ENCODE measurements around the gene FLCN.

The FLCN gene

GRCh38 chr17:17213775-17214174, 23.2 kb downstream of the FLCN start:
- Histone ChIP-seq H3K27ac (ENCODE audit: low read depth, low read length) (no peak overlapping the region), H3K4me1 (ENCODE audit: control insufficient read depth in 1 of 2, insufficient read depth in 2 of 2, low read length in 2 of 2) (no peaks in the 10 kb centered on the region), H3K36me3 (ENCODE audit: control insufficient read depth in 1 of 2, insufficient read depth in 2 of 2, low read length in 2 of 2) (peaks cover 47 to 60% of the 10 kb centered on the region in 2 donors)

DNA sequence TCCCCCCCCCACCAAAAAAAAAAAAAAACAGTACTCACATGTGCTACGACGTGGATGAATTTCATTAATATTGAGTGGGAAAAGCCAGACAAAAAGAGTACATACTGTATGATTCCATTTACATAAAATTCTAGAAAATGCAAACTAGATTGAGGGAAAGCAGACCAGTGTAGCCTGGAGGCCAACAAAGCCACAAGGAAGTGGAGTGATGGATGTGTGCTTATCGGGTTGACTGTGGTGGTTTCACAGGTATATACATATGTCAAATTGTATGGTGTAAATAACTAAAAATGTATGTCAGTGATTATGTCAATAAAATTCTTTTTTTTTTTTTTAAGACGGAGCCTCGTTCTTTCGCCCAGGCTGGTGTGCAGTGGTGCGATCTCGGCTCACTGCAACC, 29.0 kb downstream of the FLCN start:
- no peaks in the 10 kb centered on the region for H3K9me3 ChIP-seq (ENCODE audit: control insufficient read depth in 1 of 2, low read length in 2 of 2)

More at GRCh38 chr17:17213775-17214174, 23.2 kb downstream of the FLCN start:
- Histone ChIP-seq H3K9ac (ENCODE audit: low read depth in 1 of 2, low read length in 2 of 2) (no peak overlapping the region), H3K9me3 (ENCODE audit: control insufficient read depth in 1 of 2, low read length in 2 of 2) (no peaks in the 10 kb centered on the region), H3K27me3 (ENCODE audit: control insufficient read depth in 1 of 2, insufficient read depth in 2 of 2, low read length in 2 of 2) (no peaks in the 10 kb centered on the region), H3K4me3 (ENCODE audit: low read depth in 1 of 2, low read length in 2 of 2) (no peak overlapping the region)

DNA sequence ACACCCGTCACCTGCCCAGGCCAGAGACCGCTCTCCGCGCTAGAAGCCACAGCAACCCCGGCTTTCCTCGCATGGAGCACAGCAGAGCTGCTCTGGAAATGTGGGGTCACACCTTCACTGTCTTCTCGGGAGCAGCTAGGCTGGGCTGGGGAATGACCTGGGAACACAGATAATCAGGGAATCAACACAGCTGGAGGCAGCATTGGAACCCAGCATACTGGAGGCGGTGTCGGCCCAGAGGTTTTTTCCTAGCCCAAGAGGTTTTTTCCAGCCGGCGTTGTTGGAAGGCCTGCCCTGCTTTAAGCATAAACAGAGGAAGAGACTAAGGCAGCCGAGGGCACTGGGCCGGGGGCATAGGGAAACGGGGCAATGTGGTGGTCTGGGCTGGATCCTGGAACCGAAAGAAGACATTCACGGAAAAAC, 30.0 kb downstream of the FLCN start:
- peaks cover 3 to 4% of the 10 kb centered on the region in 2 donors for H3K36me3 ChIP-seq (ENCODE audit: control insufficient read depth in 1 of 2, insufficient read depth in 2 of 2, low read length in 2 of 2)
- H3K27me3 ChIP-seq (ENCODE audit: control insufficient read depth in 1 of 2, insufficient read depth in 2 of 2, low read length in 2 of 2), result no peaks in the 10 kb centered on the region
- peak overlapping the region; percentile 69 to 72 for H3K4me3 ChIP-seq (ENCODE audit: low read depth in 1 of 2, low read length in 2 of 2)
- peaks cover 20 to 30% of the 10 kb centered on the region in 2 donors for H3K4me1 ChIP-seq (ENCODE audit: control insufficient read depth in 1 of 2, insufficient read depth in 2 of 2, low read length in 2 of 2)
- H3K9ac ChIP-seq (ENCODE audit: low read depth in 1 of 2, low read length in 2 of 2), result peak overlapping the region in 1 of 2 donors; percentile 25
- peak overlapping the region; percentile 62 for H3K27ac ChIP-seq (ENCODE audit: low read depth, low read length)
- H3K9me3 ChIP-seq (ENCODE audit: control insufficient read depth in 1 of 2, low read length in 2 of 2), result no peaks in the 10 kb centered on the region

More for the DNA sequence above, 29.0 kb downstream of the FLCN start:
- Histone ChIP-seq H3K27me3 (ENCODE audit: control insufficient read depth in 1 of 2, insufficient read depth in 2 of 2, low read length in 2 of 2) (no peaks in the 10 kb centered on the region), H3K4me3 (ENCODE audit: low read depth in 1 of 2, low read length in 2 of 2) (no peak overlapping the region), H3K36me3 (ENCODE audit: control insufficient read depth in 1 of 2, insufficient read depth in 2 of 2, low read length in 2 of 2) (peaks cover 6 to 8% of the 10 kb centered on the region in 2 donors), H3K4me1 (ENCODE audit: control insufficient read depth in 1 of 2, insufficient read depth in 2 of 2, low read length in 2 of 2) (peaks cover 20 to 30% of the 10 kb centered on the region in 2 donors), H3K9ac (ENCODE audit: low read depth in 1 of 2, low read length in 2 of 2) (no peak overlapping the region), H3K27ac (ENCODE audit: low read depth, low read length) (no peak overlapping the region)

- Histone ChIP-seq H3K9ac (ENCODE audit: low read depth in 1 of 2, low read length in 2 of 2) (peak within 1 kb of the TSS; percentile 63 to 65), H3K9me3 (ENCODE audit: control insufficient read depth in 1 of 2, low read length in 2 of 2) (no peaks in the 10 kb centered on the region), H3K27ac (ENCODE audit: low read depth, low read length) (peak within 1 kb of the TSS; percentile 62), H3K4me1 (ENCODE audit: control insufficient read depth in 1 of 2, insufficient read depth in 2 of 2, low read length in 2 of 2) (peaks cover 20 to 32% of the 10 kb centered on the region in 2 donors), H3K27me3 (ENCODE audit: control insufficient read depth in 1 of 2, insufficient read depth in 2 of 2, low read length in 2 of 2) (no peaks in the 10 kb centered on the region), H3K36me3 (ENCODE audit: control insufficient read depth in 1 of 2, insufficient read depth in 2 of 2, low read length in 2 of 2) (peaks cover under 1 to 3% of the 10 kb centered on the region in 2 donors), H3K4me3 (ENCODE audit: low read depth in 1 of 2, low read length in 2 of 2) (peak within 1 kb of the TSS; percentile 69 to 72)
These were observed 30.6 kb downstream of the FLCN start, which contains the start of gene PLD6 for GRCh38 chr17:17206124-17206912. PLD6 (minus strand) TSS chr17:17206333; CDS start chr17:17206286, 47 bp downstream.

DNA sequence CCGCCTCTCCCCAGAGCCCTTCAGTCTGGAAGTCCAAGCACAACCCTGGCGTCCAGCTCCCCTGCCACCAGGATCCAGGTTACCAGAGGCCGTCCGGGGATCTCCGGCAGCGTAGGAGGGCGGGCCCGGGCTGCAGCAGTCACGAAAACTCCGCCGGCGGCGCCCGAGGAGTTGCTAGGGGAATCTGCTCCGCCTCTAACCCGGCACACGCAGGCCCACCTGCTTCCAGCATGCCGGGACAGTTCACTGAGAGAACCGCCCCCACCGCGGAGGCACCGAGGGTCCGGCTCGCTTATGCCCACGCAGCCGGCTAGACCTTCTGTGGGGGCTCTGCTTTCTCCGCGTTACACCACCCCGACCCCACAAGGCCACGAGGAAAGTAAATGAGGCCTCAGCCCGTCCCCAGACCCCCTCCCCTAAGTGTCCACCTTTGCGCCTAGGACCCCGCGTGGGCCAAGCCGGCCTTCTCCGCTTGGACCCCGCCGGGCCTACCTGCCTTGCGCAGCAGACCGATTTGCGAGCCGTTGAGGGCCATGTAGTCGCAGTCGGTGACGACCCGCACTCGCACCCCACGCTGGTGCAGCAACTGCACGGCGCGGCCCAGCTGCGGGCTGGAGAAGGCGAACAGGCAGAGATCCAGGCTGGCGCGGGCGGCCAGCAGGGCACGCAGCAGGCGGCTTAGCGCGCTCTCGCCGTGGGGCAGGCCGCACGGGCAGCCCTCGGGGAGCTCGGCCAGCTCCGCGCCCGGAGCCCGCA, 31.4 kb downstream of the FLCN start:
- no peaks in the 10 kb centered on the region for H3K27me3 ChIP-seq (ENCODE audit: control insufficient read depth in 1 of 2, insufficient read depth in 2 of 2, low read length in 2 of 2)
- H3K9me3 ChIP-seq (ENCODE audit: control insufficient read depth in 1 of 2, low read length in 2 of 2), result no peaks in the 10 kb centered on the region
- H3K27ac ChIP-seq (ENCODE audit: low read depth, low read length), result peak overlapping the region; percentile 62
- peak overlapping the region; percentile 63 to 65 for H3K9ac ChIP-seq (ENCODE audit: low read depth in 1 of 2, low read length in 2 of 2)
- H3K4me3 ChIP-seq (ENCODE audit: low read depth in 1 of 2, low read length in 2 of 2), result peak overlapping the region; percentile 69 to 72
- peaks cover 20 to 36% of the 10 kb centered on the region in 2 donors for H3K4me1 ChIP-seq (ENCODE audit: control insufficient read depth in 1 of 2, insufficient read depth in 2 of 2, low read length in 2 of 2)
- H3K36me3 ChIP-seq (ENCODE audit: control insufficient read depth in 1 of 2, insufficient read depth in 2 of 2, low read length in 2 of 2), result no peaks in the 10 kb centered on the region

- Histone ChIP-seq H3K9ac (ENCODE audit: low read depth in 1 of 2, low read length in 2 of 2) (peak overlapping the region; percentile 63 to 65), H3K27me3 (ENCODE audit: control insufficient read depth in 1 of 2, insufficient read depth in 2 of 2, low read length in 2 of 2) (no peaks in the 10 kb centered on the region), H3K36me3 (ENCODE audit: control insufficient read depth in 1 of 2, insufficient read depth in 2 of 2, low read length in 2 of 2) (no peaks in the 10 kb centered on the region), H3K4me3 (ENCODE audit: low read depth in 1 of 2, low read length in 2 of 2) (peak overlapping the region; percentile 69 to 72), H3K9me3 (ENCODE audit: control insufficient read depth in 1 of 2, low read length in 2 of 2) (no peaks in the 10 kb centered on the region), H3K4me1 (ENCODE audit: control insufficient read depth in 1 of 2, insufficient read depth in 2 of 2, low read length in 2 of 2) (peaks cover 20 to 36% of the 10 kb centered on the region in 2 donors), H3K27ac (ENCODE audit: low read depth, low read length) (no peak overlapping the region)
These were observed 32.2 kb downstream of the FLCN start for GRCh38 chr17:17204635-17205231.

GRCh38 chr17:17204041-17204591, 32.9 kb downstream of the FLCN start:
- no peaks in the 10 kb centered on the region for H3K36me3 ChIP-seq (ENCODE audit: control insufficient read depth in 1 of 2, insufficient read depth in 2 of 2, low read length in 2 of 2)
- H3K27ac ChIP-seq (ENCODE audit: low read depth, low read length), result no peak overlapping the region
- peak overlapping the region in 1 of 2 donors; percentile 72 for H3K4me3 ChIP-seq (ENCODE audit: low read depth in 1 of 2, low read length in 2 of 2)
- no peak overlapping the region for H3K9ac ChIP-seq (ENCODE audit: low read depth in 1 of 2, low read length in 2 of 2)
- H3K9me3 ChIP-seq (ENCODE audit: control insufficient read depth in 1 of 2, low read length in 2 of 2), result no peaks in the 10 kb centered on the region
- no peaks in the 10 kb centered on the region for H3K27me3 ChIP-seq (ENCODE audit: control insufficient read depth in 1 of 2, insufficient read depth in 2 of 2, low read length in 2 of 2)
- H3K4me1 ChIP-seq (ENCODE audit: control insufficient read depth in 1 of 2, insufficient read depth in 2 of 2, low read length in 2 of 2), result peaks cover 20 to 36% of the 10 kb centered on the region in 2 donors

GRCh38 chr17:17203173-17203730, 33.7 kb downstream of the FLCN start:
- no peak overlapping the region for H3K9ac ChIP-seq (ENCODE audit: low read depth in 1 of 2, low read length in 2 of 2)
- H3K4me3 ChIP-seq (ENCODE audit: low read depth in 1 of 2, low read length in 2 of 2), result no peak overlapping the region
- H3K9me3 ChIP-seq (ENCODE audit: control insufficient read depth in 1 of 2, low read length in 2 of 2), result no peaks in the 10 kb centered on the region
- H3K36me3 ChIP-seq (ENCODE audit: control insufficient read depth in 1 of 2, insufficient read depth in 2 of 2, low read length in 2 of 2), result no peaks in the 10 kb centered on the region
- no peak overlapping the region for H3K27ac ChIP-seq (ENCODE audit: low read depth, low read length)
- no peaks in the 10 kb centered on the region for H3K27me3 ChIP-seq (ENCODE audit: control insufficient read depth in 1 of 2, insufficient read depth in 2 of 2, low read length in 2 of 2)
- peaks cover 20 to 36% of the 10 kb centered on the region in 2 donors for H3K4me1 ChIP-seq (ENCODE audit: control insufficient read depth in 1 of 2, insufficient read depth in 2 of 2, low read length in 2 of 2)

DNA sequence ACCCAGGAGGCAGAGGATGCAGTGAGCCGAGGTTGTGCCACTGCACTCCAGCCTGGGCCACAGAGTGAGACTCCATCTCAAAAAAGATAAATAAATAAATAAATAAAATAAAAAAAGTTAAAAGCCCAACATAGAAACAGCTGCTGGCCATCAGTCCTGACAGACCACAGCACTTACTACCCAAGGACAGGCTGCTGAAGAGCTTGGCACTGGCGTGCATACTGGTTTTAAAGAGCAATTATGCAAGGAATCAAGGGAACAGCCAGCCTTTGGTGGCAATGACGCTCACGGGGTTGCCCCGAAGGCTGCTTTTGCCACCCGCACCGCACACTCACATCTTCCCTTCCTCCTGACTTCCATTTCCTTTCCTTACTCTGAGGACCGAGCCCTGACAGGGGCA, 35.1 kb downstream of the FLCN start:
- Histone ChIP-seq H3K27ac (ENCODE audit: low read depth, low read length) (no peak overlapping the region), H3K9ac (ENCODE audit: low read depth in 1 of 2, low read length in 2 of 2) (no peak overlapping the region), H3K4me3 (ENCODE audit: low read depth in 1 of 2, low read length in 2 of 2) (no peak overlapping the region), H3K9me3 (ENCODE audit: control insufficient read depth in 1 of 2, low read length in 2 of 2) (no peaks in the 10 kb centered on the region), H3K36me3 (ENCODE audit: control insufficient read depth in 1 of 2, insufficient read depth in 2 of 2, low read length in 2 of 2) (no peaks in the 10 kb centered on the region), H3K27me3 (ENCODE audit: control insufficient read depth in 1 of 2, insufficient read depth in 2 of 2, low read length in 2 of 2) (no peaks in the 10 kb centered on the region), H3K4me1 (ENCODE audit: control insufficient read depth in 1 of 2, insufficient read depth in 2 of 2, low read length in 2 of 2) (peaks cover 17 to 34% of the 10 kb centered on the region in 2 donors)

Data from duodenal mucosa (tissue), 2 donors.